Heart right ventricle (tissue), 16 donors: Measurements from ENCODE around the gene CRYBG1. TPM values are rescaled to one million over a fixed set of nuclear protein-coding genes. Genes with fewer than 3 reads are reported as not detected.

Source experiments
- ATAC-seq, 8 donors: fragments of 200-7000 bp; cut with Tn5 transposase; one replicate each; pipeline ENCODE4 v1.9.1; 2020; ENCODE audit warnings: mild to moderate bottlenecking in 8 of 8, moderate library complexity in 8 of 8, moderate number of reproducible peaks in 1 of 8
- DNase-seq, 2 donors: peaks; one replicate each; pipeline ENCODE4 v3.0.0-alpha.2; 2020
- H3K27ac ChIP-seq, 10 donors: fragments of 200-600 bp; sonication (generic) in 2 of 10; one replicate each; pipeline versions ENCODE4 v1.5.0 to v1.8.0; 2020 to 2022; ENCODE audit warnings: mild to moderate bottlenecking in 3 of 10
- H3K27me3 ChIP-seq, 7 donors: fragments of 200-600 bp; one replicate each; pipeline ENCODE4 v1.8.0; 2021 to 2022; ENCODE audit warnings: mild to moderate bottlenecking in 2 of 7
- H3K36me3 ChIP-seq, 9 donors: fragments of 200-600 bp; sonication (generic) in 1 of 9; one replicate each; pipeline versions ENCODE4 v1.5.0 to v1.8.0; 2020 to 2022; ENCODE audit warnings: mild to moderate bottlenecking in 2 of 9
- H3K4me1 ChIP-seq, 9 donors: fragments of 200-600 bp; sonication (generic) in 1 of 9; one replicate each; pipeline versions ENCODE4 v1.5.0 to v1.8.0; 2020 to 2022; ENCODE audit warnings: mild to moderate bottlenecking in 4 of 9
- H3K4me3 ChIP-seq, 10 donors: fragments of 200-600 bp; sonication (generic) in 2 of 10; one replicate each; pipeline versions ENCODE4 v1.5.0 to v1.8.0; 2020 to 2022; ENCODE audit warnings: mild to moderate bottlenecking in 7 of 10, moderate library complexity in 2 of 10
- H3K9me3 ChIP-seq, 11 donors: fragments of 200-600 bp in 10 of 11; sonication (generic) in 2 of 11; one replicate each; pipeline versions ENCODE4 v1.5.0 to v1.8.0; 2013 to 2022; ENCODE audit warnings: mild to moderate bottlenecking in 2 of 11, control low read depth in 1 of 11, moderate library complexity in 1 of 11
- CTCF ChIP-seq, 9 donors: fragments of 200-600 bp; sonication (generic) in 2 of 9; IDR thresholded peaks; one replicate each; pipeline versions ENCODE4 v1.5.0 to v1.8.0; 2021 to 2022; ENCODE audit warnings: antibody characterized with exemption in 9 of 9, mild to moderate bottlenecking in 5 of 9, moderate library complexity in 1 of 9
- WGBS, 2 donors: extraction: QIAGEN DNeasy Blood & Tissue Kit; methylation state at CpG; one replicate each; pipeline ENCODE4 v1.1.7; 2013; ENCODE audit warnings: inconsistent platforms in 1 of 2; 5-methylcytosine and 5-hydroxymethylcytosine counted together
- intact Hi-C, 10 donors: fragments of 100-400 bp; cut with DNase I; formaldehyde crosslinking; loops; one replicate each; pipeline versions ENCODE4 v1.11.1 to v1.14.2; 2022
- polyA plus RNA-seq, 2 donors: library from polyadenylated mRNA; stranded (reverse); fragments of 200-250 nt; gene quantifications; one replicate each; pipeline ENCODE4 v1.2.3, GENCODE V29; 2013
- total RNA-seq, 10 donors: library from RNA; stranded (reverse); fragmentation: NEBNext Ultra II Directional in 3 of 10; extraction: Animal tissue kit (Norgen Biotek cat#: 25700) in 3 of 10; gene quantifications; one replicate each; pipeline versions ENCODE4 v1.2.1 to v1.2.4, GENCODE V29; 2021 to 2023
- donor health status: Arrhythmogenic right ventricular cardiomyopathy.
- donor health status: ischemic (EF 13 %, LVEDD 7.1; RV severe dilation, severe dysfunction).
- donor health status: healthy with polysubstance abuse.
- donor health status: DM: no; HTN: yes; CAD: no.
- donor health status: DM: no; HTN: no; CAD: no.
- donor health status: ischemic (EF 25% LVEDD 6.9; RV normal size, moderate dysfunction).
- donor health status: ischemic (EF 25% LVEDD 5.7; RV mildly dilated, moderate dysfunction).
- donor health status: healthy.
- donor health status: DM: yes; HTN: yes; CAD: no.
- donor health status: Ischemic cardiomyopathy.
- donor health status: ischemic (EF 35%, LVEDD 5.7; RV mildly dilated, moderate dysfunction).
- donor health status: nonischemic (EF 11% LVEDD 7.7; RV severe dilation, severe dysfunction).
- donor health status: DM: yes; HTN: yes; CAD: no.
- donor health status: PGD.
- donor health status: ischemic (EF 29% LVEDD 5.4; RV normal size, mild dysfunction).
- donor health status: nonischemic (EF 23%, LVEDD 6.1; RV moderate dilation, normal function).

Gene CRYBG1
- total and polyA plus RNA-seq, 12 donors = 0.64 to 9.4 (median 1.5) TPM

DNA sequence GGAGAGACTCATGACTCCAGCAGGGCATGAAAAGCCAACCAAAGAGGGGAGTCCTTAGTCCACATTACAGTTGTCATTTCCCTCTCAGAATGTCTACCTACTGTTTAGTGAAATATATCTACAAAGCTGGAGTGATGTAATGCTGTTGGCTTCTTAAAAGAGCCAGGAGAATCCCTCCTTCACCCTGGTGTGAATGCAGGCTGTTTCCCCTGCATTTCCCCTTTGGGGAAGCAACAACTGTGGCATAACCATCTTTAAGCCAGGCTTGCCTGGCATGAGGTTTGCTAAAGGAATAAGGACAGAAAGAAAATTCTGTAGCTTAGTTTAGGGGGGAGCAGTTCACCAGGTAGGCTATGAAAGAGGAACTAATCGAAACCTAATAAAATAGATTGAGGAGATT is 129.5 kb downstream of the CRYBG1 start:
- no peak for TF ChIP-seq CTCF (IDR thresholded peaks at IDR 0.05)
- Histone ChIP-seq H3K9me3 (no peaks in the 10 kb centered on the region), H3K27me3 (peaks cover 0 to 11% (median 4%) of the 10 kb centered on the region in 7 donors), H3K36me3 (no peaks in the 10 kb centered on the region), H3K4me3 (no peak overlapping the region), H3K27ac (no peak overlapping the region), H3K4me1 (no peaks in the 10 kb centered on the region)
- intact Hi-C loops = no loop called here
- ATAC-seq (no peak), DNase-seq (no peak)
- WGBS, 2 donors = 78 to 85% methylated on average over 1 of the region's 1 CpG

- TF ChIP-seq CTCF (IDR thresholded peaks at IDR 0.05) = no peak
- H3K4me1 ChIP-seq = no peaks in the 10 kb centered on the region
- intact Hi-C loops = no loop called here
- 73 to 80% methylated on average over 1 of the region's 1 CpG for WGBS, 2 donors
- DNase-seq = no peak
- ATAC-seq = no peak
- H3K27ac ChIP-seq = no peak overlapping the region
- H3K9me3 ChIP-seq = no peaks in the 10 kb centered on the region
- no peak overlapping the region for H3K4me3 ChIP-seq
- no peaks in the 10 kb centered on the region for H3K36me3 ChIP-seq
- H3K27me3 ChIP-seq = peaks cover 0 to 11% (median 4%) of the 10 kb centered on the region in 7 donors
Observed at GRCh38 chr6:106490436-106490835, 129.9 kb downstream of the CRYBG1 start.

- Histone ChIP-seq H3K9me3 (no peaks in the 10 kb centered on the region), H3K4me3 (no peak overlapping the region), H3K27ac (no peak overlapping the region), H3K4me1 (no peaks in the 10 kb centered on the region), H3K36me3 (no peaks in the 10 kb centered on the region), H3K27me3 (peaks cover 0 to 11% (median 4%) of the 10 kb centered on the region in 7 donors)
- no peak for ATAC-seq
- intact Hi-C loops = no loop called here
- 87 to 88% methylated on average over 3 of the region's 3 CpGs for WGBS, 2 donors
- no peak for TF ChIP-seq CTCF (IDR thresholded peaks at IDR 0.05)
- no peak for DNase-seq
Observed at GRCh38 chr6:106490974-106491373, 130.5 kb downstream of the CRYBG1 start.

- DNase-seq (no peak), ATAC-seq (no peak)
- no peaks in the 10 kb centered on the region for H3K9me3 ChIP-seq
- TF ChIP-seq CTCF (IDR thresholded peaks at IDR 0.05) = no peak
- H3K27ac ChIP-seq = no peak overlapping the region
- intact Hi-C loops = no loop called here
- peaks cover 0 to 9% (median 5%) of the 10 kb centered on the region in 7 donors for H3K27me3 ChIP-seq
- H3K4me3 ChIP-seq = no peak overlapping the region
- H3K4me1 ChIP-seq = no peaks in the 10 kb centered on the region
- 37 to 40% methylated on average over 3 of the region's 3 CpGs for WGBS, 2 donors
- H3K36me3 ChIP-seq = no peaks in the 10 kb centered on the region
Observed at GRCh38 chr6:106495014-106495413, 134.5 kb downstream of the CRYBG1 start.
